Measurements from ENCODE around the gene TNIK.

GRCh38 chr3:171390051-171390941, 69.9 kb downstream of the TNIK start:
- TF ChIP-seq CTCF (IDR thresholded peaks at IDR 0.05) (no peak), POLR2A (IDR thresholded peaks at IDR 0.05) (no peak)

All from gastroesophageal sphincter (tissue), 3 donors.